GM12892 (cell line): Measurements from ENCODE around the gene CD40.

Experiments used
- DNase-seq: peaks from one replicate; pipeline ENCODE4 v3.0.0; 2011; ENCODE audit not compliant: insufficient read length
- FAIRE-seq: peaks from 2 replicates; lab custom pipeline; 2011; peaks lifted over from hg19 to GRCh38; lab: Jason Lieb, UNC
- POLR2A ChIP-seq: IDR thresholded peaks from 2 replicates; pipeline ENCODE4 v1.6.1; 2011; ENCODE audit warnings: low read depth, low read length, control low read depth
- POLR2AphosphoS5 ChIP-seq: IDR thresholded peaks from 2 replicates; pipeline ENCODE4 v1.6.1; 2011; ENCODE audit warnings: low read depth, low read length, control low read depth
- TAF1 ChIP-seq: IDR thresholded peaks from 2 replicates; pipeline ENCODE4 v1.6.1; 2011; ENCODE audit warnings: low read depth, mild to moderate bottlenecking, control low read depth, low read length, borderline replicate concordance

The CD40 gene

GRCh38 chr20:46119028-46119546 lies 973 bp downstream of the CD40 start:
- DNase-seq (peak; percentile 46), FAIRE-seq (peak; percentile 65)
- TF ChIP-seq TAF1 = no peak
- TF ChIP-seq POLR2A = peak; percentile 7; the same call in 1 of the 2 replicates
- TF ChIP-seq POLR2AphosphoS5 = peak; percentile 50

- FAIRE-seq = no peak
- no peak for DNase-seq
- TF ChIP-seq POLR2AphosphoS5 (no peak), POLR2A (no peak), TAF1 (no peak)
Observed at GRCh38 chr20:46119547-46119946, 1.4 kb downstream of the CD40 start.

- TF ChIP-seq POLR2AphosphoS5 (no peak), TAF1 (no peak), POLR2A (no peak)
- FAIRE-seq = no peak
- DNase-seq = no peak
Observed at GRCh38 chr20:46120136-46120535, 2.0 kb downstream of the CD40 start.

GRCh38 chr20:46121184-46121930 lies 3.2 kb downstream of the CD40 start:
- DNase-seq (no peak), FAIRE-seq (peak; percentile 5)
- no peak for TF ChIP-seq TAF1
- TF ChIP-seq POLR2AphosphoS5 = no peak
- TF ChIP-seq POLR2A = no peak

- DNase-seq (no peak), FAIRE-seq (no peak)
Observed at GRCh38 chr20:46122071-46122470, 4.0 kb downstream of the CD40 start.

GRCh38 chr20:46122516-46123481 lies 4.7 kb downstream of the CD40 start:
- no peak for FAIRE-seq

More at GRCh38 chr20:46122071-46122470, 4.0 kb downstream of the CD40 start:
- TF ChIP-seq POLR2A (peak; percentile 19; the same call in 1 of the 2 replicates), TAF1 (no peak)

GRCh38 chr20:46123482-46124245 lies 5.5 kb downstream of the CD40 start:
- no peak for TF ChIP-seq POLR2AphosphoS5
- TF ChIP-seq POLR2A = 0 out of 2 replicates have a peak, but pooled peaks have one; percentile 34
- DNase-seq = no peak
- no peak for FAIRE-seq

More at GRCh38 chr20:46122516-46123481, 4.7 kb downstream of the CD40 start:
- DNase-seq = no peak
- no peak for TF ChIP-seq TAF1
- peak; percentile 57; the same call in 1 of the 2 replicates for TF ChIP-seq POLR2AphosphoS5
- peak; percentile 35; the same call in 1 of the 2 replicates for TF ChIP-seq POLR2A

- TF ChIP-seq TAF1 = no peak
- peak; percentile 60; the same call in 1 of the 2 replicates for TF ChIP-seq POLR2AphosphoS5
- TF ChIP-seq POLR2A = no peak; the same call in 1 of the 2 replicates
- FAIRE-seq (no peak), DNase-seq (no peak)
Observed at GRCh38 chr20:46126440-46127056, 8.4 kb downstream of the CD40 start.

GRCh38 chr20:46127396-46128010 lies 9.4 kb downstream of the CD40 start:
- DNase-seq (no peak), FAIRE-seq (no peak)
- TF ChIP-seq POLR2AphosphoS5 (peak; percentile 36; the same call in 1 of the 2 replicates), TAF1 (no peak)
